ENCODE measurements around the gene ZBTB7C. TPM values are rescaled to one million over a fixed set of nuclear protein-coding genes. Genes with fewer than 3 reads are reported as not detected.

Gene ZBTB7C
- total and polyA plus RNA-seq, 9 of the 15 experiments (the other 6 are each of a cell fraction or from before 2014, with no cell fraction given): not detected

- H3K9me3 ChIP-seq (replicated peaks; ENCODE audit: control insufficient read depth, insufficient read depth, low read depth, low read length): no peaks in the 10 kb centered on the region
- H4K20me1 ChIP-seq (replicated peaks; ENCODE audit: control insufficient read depth, insufficient read depth, low read length): no peaks in the 10 kb centered on the region
- no peak overlapping the region for H2AFZ ChIP-seq (ENCODE audit: low read depth, low read length)
- no peaks in the 10 kb centered on the region for H3K4me1 ChIP-seq (replicated peaks in 1 of 2; ENCODE audit: control insufficient read depth in 2 of 2, insufficient read depth in 2 of 2, low read length in 2 of 2)
- H3K4me3 ChIP-seq: no peak overlapping the region
- FAIRE-seq (no peak), DNase-seq (ENCODE audit: extremely low read depth in 1 of 4, low spot score in 3 of 4) (peak in 1 of 4 experiments; percentile 6), ATAC-seq (no peak; the same call in 2 of the 3 replicates)
- WGBS (ENCODE audit: insufficient coverage, low coverage, missing lambda C conversion rate): 1% methylated on average over 10 of the region's 10 CpGs
- POLR2A ChIA-PET: no interaction called here
- no peak overlapping the region for H3K9ac ChIP-seq (ENCODE audit: insufficient read depth in 1 of 2, low read depth in 2 of 2, low read length in 2 of 2)
- H3K36me3 ChIP-seq (ENCODE audit: control insufficient read depth, insufficient read depth, low read length): no peaks in the 10 kb centered on the region
- BruUV-seq (replicated peaks): no TSS peak
- TF ChIP-seq POLR3A (IDR thresholded peaks at IDR 0.05; ENCODE audit: borderline replicate concordance, extremely low read depth, insufficient read depth, insufficient read length) (no peak), CTCF (IDR thresholded peaks at IDR 0.05 in 2 of 3, conservative IDR thresholded peaks at IDR 0.05 in 1 of 3; ENCODE audit: insufficient read depth in 2 of 3, low read depth in 1 of 3, low read length in 3 of 3) (peak; percentile 12 to 25 (median 18); a peak in 3 of 6 replicates)
- H3K9me1 ChIP-seq (ENCODE audit: control insufficient read depth, insufficient read depth, low read length): no peaks in the 10 kb centered on the region
- no peaks in the 10 kb centered on the region for H3K79me2 ChIP-seq (ENCODE audit: control insufficient read depth, insufficient read depth, low read length)
- CTCF ChIA-PET (ENCODE audit: low intra/inter-chr PET ratio): no interaction called here
- H3K27ac ChIP-seq (ENCODE audit: extremely low read depth, low read depth, low read length): no peak overlapping the region
- 0 out of 5 replicates have a peak, but pooled peaks cover 0 to 4% of the 10 kb centered on the region in 2 experiments for H3K27me3 ChIP-seq (ENCODE audit: control insufficient read depth in 2 of 2, insufficient read depth in 2 of 2, low read length in 2 of 2)
- in situ Hi-C loops (cut with MboI) (no loop called here), intact Hi-C loops (cut with micrococcal nuclease) (no loop called here)
- no peak overlapping the region for H3K4me2 ChIP-seq (ENCODE audit: insufficient read depth, low read length)
Observed at GRCh38 chr18:48419277-48420022, 10.3 kb upstream of the ZBTB7C start.

Measured in K562 (cell line).